Astrocyte of the cerebellum (primary cell): ENCODE results near the gene PPHLN1.

Experiments used
- DNase-seq: peaks from one replicate; pipeline ENCODE4 v3.0.0-alpha.2; 2011; ENCODE audit warnings: low read depth
- H3K4me3 ChIP-seq: 2 replicates; pipeline ENCODE4 v1.5.1; 2011; ENCODE audit warnings: mild to moderate bottlenecking, low read depth, low read length, moderate library complexity
- in situ Hi-C: cut with HindIII; loops from 2 replicates; pipeline ENCODE4 v1.10.0; 2017; ENCODE audit warnings: low sequenced_read_pairs
- TF ChIP-seq, protein P1 (sequence below): IDR thresholded peaks from 2 replicates; pipeline ENCODE4 v1.5.1; 2012; ENCODE audit warnings: low read length, low read depth, moderate library complexity, mild to moderate bottlenecking; ENCODE audit errors: missing control alignments

PPHLN1 gene

DNA sequence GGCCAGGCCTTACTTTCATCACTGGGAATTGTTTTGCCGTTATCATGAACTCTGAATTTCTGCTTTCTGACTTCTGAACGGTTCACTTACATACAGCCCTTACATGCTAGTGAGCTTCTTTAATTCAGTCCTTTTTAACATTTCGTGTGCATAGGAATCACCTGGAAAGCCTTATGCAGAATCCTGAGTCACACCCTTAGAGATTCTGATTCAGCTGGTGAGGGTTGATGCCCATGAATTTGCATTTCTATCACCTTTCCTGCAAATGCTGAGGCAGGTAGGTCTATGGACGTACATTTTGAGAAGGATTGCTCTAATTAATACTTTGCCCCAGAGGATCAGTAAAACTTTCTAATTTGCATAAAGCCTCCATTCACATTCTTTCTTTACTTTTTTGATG, 44.0 kb downstream of the PPHLN1 start:
- H3K4me3 ChIP-seq: no peak overlapping the region
- TF ChIP-seq, protein P1, sequence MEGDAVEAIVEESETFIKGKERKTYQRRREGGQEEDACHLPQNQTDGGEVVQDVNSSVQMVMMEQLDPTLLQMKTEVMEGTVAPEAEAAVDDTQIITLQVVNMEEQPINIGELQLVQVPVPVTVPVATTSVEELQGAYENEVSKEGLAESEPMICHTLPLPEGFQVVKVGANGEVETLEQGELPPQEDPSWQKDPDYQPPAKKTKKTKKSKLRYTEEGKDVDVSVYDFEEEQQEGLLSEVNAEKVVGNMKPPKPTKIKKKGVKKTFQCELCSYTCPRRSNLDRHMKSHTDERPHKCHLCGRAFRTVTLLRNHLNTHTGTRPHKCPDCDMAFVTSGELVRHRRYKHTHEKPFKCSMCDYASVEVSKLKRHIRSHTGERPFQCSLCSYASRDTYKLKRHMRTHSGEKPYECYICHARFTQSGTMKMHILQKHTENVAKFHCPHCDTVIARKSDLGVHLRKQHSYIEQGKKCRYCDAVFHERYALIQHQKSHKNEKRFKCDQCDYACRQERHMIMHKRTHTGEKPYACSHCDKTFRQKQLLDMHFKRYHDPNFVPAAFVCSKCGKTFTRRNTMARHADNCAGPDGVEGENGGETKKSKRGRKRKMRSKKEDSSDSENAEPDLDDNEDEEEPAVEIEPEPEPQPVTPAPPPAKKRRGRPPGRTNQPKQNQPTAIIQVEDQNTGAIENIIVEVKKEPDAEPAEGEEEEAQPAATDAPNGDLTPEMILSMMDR: no peak
- in situ Hi-C loops: no loop called here
- no peak for DNase-seq

DNA sequence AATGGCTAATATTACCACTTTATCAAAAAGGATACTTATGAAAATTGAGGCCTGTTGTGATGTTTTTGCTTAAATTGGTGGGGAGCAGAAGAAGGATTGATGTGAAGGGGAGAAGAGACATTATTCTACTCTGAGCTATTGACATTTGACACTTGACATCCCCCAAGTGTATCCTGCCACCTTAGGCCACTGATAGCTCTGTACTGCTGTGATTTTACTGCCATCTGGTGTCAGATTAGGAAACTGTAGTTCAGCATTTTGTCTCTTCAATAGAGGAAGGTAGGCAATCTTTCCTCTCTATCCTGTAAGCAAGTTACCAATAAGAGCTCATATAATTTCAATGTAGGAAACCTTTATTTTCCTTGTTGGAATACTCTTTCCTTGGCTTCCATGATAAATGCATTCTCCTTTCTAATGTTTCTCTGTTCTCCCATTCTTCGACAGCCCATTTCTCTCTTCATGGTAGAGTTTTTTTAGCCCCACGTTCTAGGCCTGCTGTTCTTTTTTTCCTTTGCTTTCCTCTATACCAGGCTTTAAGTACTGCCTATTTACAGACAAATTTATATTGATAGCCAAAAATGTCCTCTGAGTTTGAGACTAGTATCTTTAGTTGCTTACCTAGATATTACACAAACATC, 46.3 kb downstream of the PPHLN1 start:
- DNase-seq: peak; percentile 6
- no peak overlapping the region for H3K4me3 ChIP-seq
- TF ChIP-seq, protein P1: peak; percentile 69
- in situ Hi-C loops: no loop called here

DNA sequence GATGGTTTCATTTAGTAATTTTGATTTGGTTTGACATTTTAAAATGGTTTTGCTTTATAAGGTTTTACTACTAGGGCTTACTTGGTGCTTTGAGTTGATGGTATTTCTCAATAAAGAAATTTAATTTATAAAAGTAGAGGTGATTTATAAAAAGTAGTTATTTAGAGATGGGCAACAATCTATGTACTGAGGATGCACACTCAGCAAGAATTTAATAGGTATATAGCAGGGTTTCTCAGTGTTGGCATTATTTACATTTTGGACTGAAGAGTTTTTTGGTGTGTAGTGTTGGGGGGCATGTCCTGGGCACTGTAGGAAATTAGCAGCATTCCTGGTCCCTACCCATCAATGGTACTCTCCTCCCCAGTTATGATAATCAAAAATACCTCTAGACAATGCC, 47.7 kb downstream of the PPHLN1 start:
- H3K4me3 ChIP-seq: no peak overlapping the region
- no peak for DNase-seq
- in situ Hi-C loops: no loop called here
- TF ChIP-seq, protein P1: no peak

DNA sequence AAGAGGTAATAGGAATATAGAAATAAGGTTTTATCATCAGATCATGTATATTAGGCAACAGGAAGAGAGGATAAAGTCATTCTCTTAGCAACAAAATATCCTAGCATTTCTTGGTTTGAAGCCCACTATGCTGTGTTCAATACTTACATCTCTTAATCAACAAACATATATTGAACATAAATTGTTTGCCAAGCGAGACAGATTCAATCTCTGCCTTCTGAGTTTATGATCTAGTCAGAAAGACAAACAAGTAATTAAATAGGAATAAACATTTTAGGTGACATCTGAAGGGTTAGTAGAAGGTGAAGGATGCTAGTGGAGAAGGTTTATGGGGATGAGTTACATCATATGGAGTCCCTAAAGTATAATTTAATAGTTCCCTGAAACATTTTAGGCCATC, 54.8 kb downstream of the PPHLN1 start:
- in situ Hi-C loops: no loop called here
- no peak for DNase-seq
- TF ChIP-seq, protein P1: no peak
- H3K4me3 ChIP-seq: no peak overlapping the region

DNA sequence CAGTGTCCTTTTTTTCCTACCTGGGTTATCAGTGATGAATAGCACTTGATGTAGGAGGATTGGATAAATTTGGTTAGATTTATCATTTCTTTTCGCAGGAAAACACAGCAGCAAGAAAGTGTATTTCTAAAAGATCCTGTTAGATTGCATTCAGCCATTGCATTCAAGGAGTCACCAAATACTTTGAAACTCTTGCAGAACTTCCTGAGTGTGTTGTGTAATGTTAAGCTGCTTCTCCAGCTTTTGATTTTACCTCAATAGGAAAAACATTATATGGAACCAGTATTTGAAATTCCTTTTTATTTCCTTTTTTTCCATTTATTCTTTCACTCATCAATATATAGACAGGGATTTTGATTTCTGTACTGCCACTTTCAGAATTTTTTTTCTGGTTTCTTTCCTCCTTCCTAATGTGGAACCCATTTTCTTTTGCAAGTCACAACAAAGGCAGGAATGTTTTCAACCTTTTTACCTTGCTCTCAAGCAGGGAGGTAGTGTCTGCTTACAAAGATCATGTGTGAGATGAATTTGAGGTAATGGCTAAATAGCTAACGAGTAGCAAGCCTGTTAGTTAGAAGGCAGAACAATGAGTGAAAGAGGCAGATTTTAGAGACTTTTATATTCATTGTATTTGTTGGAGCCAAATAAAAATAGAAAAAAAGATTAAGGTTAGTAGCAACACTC, 56.2 kb downstream of the PPHLN1 start:
- H3K4me3 ChIP-seq: no peak overlapping the region
- TF ChIP-seq, protein P1: no peak
- DNase-seq: no peak
- in situ Hi-C loops: no loop called here

DNA sequence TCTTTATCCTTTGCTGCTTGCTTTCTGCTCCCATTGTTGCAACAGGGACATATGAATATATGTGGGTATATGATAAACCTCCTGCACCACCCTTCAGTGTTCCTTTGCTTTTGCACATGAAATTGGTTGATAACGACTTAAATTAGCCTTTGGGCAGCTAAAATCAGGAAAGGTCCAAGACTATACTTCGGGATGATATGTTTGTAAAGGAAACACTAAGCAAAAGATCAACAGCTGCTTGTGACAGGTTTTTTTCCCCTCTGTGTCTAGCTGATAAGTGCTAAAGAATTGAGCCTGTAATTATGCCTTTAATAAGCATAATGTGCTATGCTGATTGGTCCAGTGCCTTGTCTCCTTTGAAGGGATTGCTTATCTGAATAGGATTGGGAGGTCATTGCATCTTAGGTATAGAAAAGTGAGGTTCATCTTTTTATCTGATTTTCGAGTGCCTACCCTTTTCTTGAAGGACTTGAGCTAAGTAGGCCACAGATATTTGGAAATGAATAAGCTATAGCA, 59.4 kb downstream of the PPHLN1 start:
- no peak overlapping the region for H3K4me3 ChIP-seq
- TF ChIP-seq, protein P1: no peak
- in situ Hi-C loops: no loop called here
- no peak for DNase-seq
